K562 (cell line): ENCODE results near the gene LRMDA. TPM values are rescaled to one million over a fixed set of nuclear protein-coding genes. Genes with fewer than 3 reads are reported as not detected.

Experiments used
- CEBPG ChIP-seq, 3 experiments: fragments of 200-800 bp in 1 of 3; sonication (Bioruptor generic) in 1 of 3; sonication (generic) in 1 of 3; formaldehyde crosslinking in 1 of 3; IDR thresholded peaks in 2 of 3; conservative IDR thresholded peaks in 1 of 3; 2 replicates each; pipeline versions ENCODE4 v1.6.1 to v1.8.0; 2016 to 2022; ENCODE audit warnings: missing compliant biosample characterization in 2 of 3, missing genetic modification characterization in 2 of 3, mild to moderate bottlenecking in 1 of 3, missing genetic modification reagents in 1 of 3
- FOXJ3 ChIP-seq: sonication (generic); formaldehyde crosslinking; IDR thresholded peaks from 2 replicates; pipeline ENCODE4 v1.4.0; 2020; ENCODE audit warnings: mild to moderate bottlenecking, missing genetic modification reagents
- NONO ChIP-seq, 2 experiments: fragments of 200-400 bp in 1 of 2; fragments of 450-650 bp in 1 of 2; formaldehyde crosslinking in 1 of 2; IDR thresholded peaks; 2 replicates each; pipeline ENCODE4 v1.6.1; 2017; ENCODE audit warnings: low read depth in 2 of 2, mild to moderate bottlenecking in 2 of 2, moderate library complexity in 2 of 2, low read length in 1 of 2
- SAFB2 ChIP-seq: fragments of 200-400 bp; formaldehyde crosslinking; IDR thresholded peaks from 2 replicates; pipeline ENCODE4 v1.6.1; 2018; ENCODE audit warnings: borderline replicate concordance, low read length, low read depth, moderate library complexity; ENCODE audit not compliant: severe bottlenecking
- ZBTB40 ChIP-seq, 2 experiments: fragments of 450-650 bp in 1 of 2; sonication (generic) in 1 of 2; formaldehyde crosslinking in 1 of 2; IDR thresholded peaks; 2 replicates each; pipeline versions ENCODE4 v1.7.1 to v1.9.0; 2016 to 2022; ENCODE audit warnings: inconsistent platforms in 1 of 2, mild to moderate bottlenecking in 1 of 2, missing genetic modification reagents in 1 of 2
- polyA plus RNA-seq, 8 experiments: library from polyadenylated mRNA; depleted of rRNA in 4 of 8; stranded (reverse) in 5 of 8; unstranded in 3 of 8; fragments of >200 nt; fragmentation: Nextera tagmentation in 2 of 8; fragmentation: Illumina TruSeq in 1 of 8; extraction: Ambion mirVana in 2 of 8; extraction: Trizol in 1 of 8; gene quantifications; 2 replicates each; pipeline versions ENCODE4 v1.2.1 to v1.2.3, GENCODE V29; 2011 to 2014; ENCODE audit warnings: inconsistent platforms in 1 of 8, missing spikeins in 1 of 8
- total RNA-seq, 7 experiments: library from RNA; depleted of rRNA in 6 of 7; stranded (reverse); fragments of >200 nt in 6 of 7; fragmentation: Illumina TruSeq in 2 of 7; extraction: Trizol in 2 of 7; gene quantifications; 2 replicates each; pipeline versions ENCODE4 v1.2.1 to v1.2.3, GENCODE V29; 2011 to 2021; ENCODE audit warnings: low replicate concordance in 1 of 7

LRMDA gene
- total and polyA plus RNA-seq, 9 of the 15 experiments (the other 6 are each of a cell fraction or from before 2014, with no cell fraction given) = 0.25 TPM; not detected in 8

GRCh38 chr10:75744261-75744660 is 312.8 kb downstream of the LRMDA start (continued):
- TF ChIP-seq NONO (IDR thresholded peaks at IDR 0.05; ENCODE audit: low read depth in 2 of 2, low read length in 1 of 2) = no peak
- TF ChIP-seq SAFB2 = no peak
- TF ChIP-seq FOXJ3 (CRISPR knock-in tag) = no peak
- no peak for TF ChIP-seq ZBTB40 (IDR thresholded peaks at IDR 0.05)
- no peak for TF ChIP-seq ZBTB40 (CRISPR knock-in tag; IDR thresholded peaks at IDR 0.05)
- TF ChIP-seq CEBPG (CRISPR knock-in tag; IDR thresholded peaks at IDR 0.05) = no peak
- TF ChIP-seq CEBPG (tag; conservative IDR thresholded peaks at IDR 0.05 in 1 of 2, IDR thresholded peaks at IDR 0.05 in 1 of 2) = peak in 1 of 2 experiments; percentile 69; a peak in 2 of 4 replicates
- TF ChIP-seq, all 486 proteins: peak for 6
